H4 (cell line): ENCODE results near the gene ICAM4. TPM values are rescaled to one million over a fixed set of nuclear protein-coding genes. Genes with fewer than 3 reads are reported as not detected.
A peak's percentile ranks its signal among the peaks of the same experiment; 100 is the strongest.
"Not testable (repeated sequence)": the region's sequence is repeated elsewhere in the genome, so short reads cannot be mapped to it uniquely, and the experiment has no call there.

Source experiments
- DNase-seq: peaks from one replicate; pipeline ENCODE4 v3.0.0-alpha.2; 2015; ENCODE audit warnings: low spot score
- total RNA-seq: library from RNA; depleted of rRNA; stranded (reverse); fragments of >200 nt; shearing (Covaris generic); gene quantifications from 2 replicates; pipeline ENCODE4 v1.2.3, GENCODE V29; 2014

The ICAM4 gene
- total RNA-seq, 1 experiment from 2014 or later, result 0.15 TPM

DNA sequence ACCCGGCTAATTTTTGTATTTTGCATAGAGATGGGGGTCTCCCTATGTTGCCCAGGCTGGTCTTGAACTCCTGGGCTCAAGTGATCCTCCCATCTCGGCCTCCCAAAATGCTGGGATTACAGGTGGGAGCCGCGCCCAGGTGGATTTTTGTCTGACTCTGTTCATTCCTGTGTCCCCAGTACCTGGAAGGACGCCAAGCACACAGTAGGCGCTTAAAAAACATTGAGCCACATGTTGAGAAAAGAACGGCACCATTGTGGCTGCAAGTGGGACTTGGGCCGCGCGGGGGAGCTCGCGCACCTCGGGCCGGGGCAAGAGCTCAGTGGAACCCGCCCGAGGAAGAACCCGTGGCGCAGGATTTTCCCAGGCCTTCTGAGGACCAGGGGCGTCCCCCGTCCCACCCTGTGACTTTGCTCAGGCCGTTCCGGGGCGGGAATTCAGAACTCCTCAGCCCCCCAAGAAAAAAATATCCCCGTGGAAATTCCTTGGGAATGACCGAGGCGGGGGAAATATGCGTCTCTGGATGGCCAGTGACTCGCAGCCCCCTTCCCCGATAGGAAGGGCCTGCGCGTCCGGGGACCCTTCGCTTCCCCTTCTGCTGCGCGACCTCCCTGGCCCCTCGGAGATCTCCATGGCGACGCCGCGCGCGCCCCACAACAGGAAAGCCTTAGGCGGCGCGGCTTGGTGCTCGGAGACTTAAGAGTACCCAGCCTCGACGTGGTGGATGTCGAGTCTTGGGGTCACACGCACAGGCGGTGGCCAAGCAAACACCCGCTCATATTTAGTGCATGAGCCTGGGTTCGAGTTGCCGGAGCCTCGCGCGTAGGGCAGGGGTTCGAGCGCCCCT lies 17.2 kb upstream of the ICAM4 start:
- peak; percentile 49 for DNase-seq

DNA sequence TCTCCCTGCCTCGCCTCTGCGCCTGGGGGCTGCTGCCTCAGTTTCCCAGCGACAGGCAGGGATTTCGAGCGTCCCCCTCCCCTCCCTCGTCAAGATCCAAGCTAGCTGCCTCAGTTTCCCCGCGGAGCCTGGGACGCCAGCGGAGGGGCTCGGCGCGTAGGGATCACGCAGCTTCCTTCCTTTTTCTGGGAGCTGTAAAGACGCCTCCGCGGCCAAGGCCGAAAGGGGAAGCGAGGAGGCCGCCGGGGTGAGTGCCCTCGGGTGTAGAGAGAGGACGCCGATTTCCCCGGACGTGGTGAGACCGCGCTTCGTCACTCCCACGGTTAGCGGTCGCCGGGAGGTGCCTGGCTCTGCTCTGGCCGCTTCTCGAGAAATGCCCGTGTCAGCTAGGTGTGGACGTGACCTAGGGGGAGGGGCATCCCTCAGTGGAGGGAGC lies 16.6 kb upstream of the ICAM4 start:
- DNase-seq, result no peak

DNA sequence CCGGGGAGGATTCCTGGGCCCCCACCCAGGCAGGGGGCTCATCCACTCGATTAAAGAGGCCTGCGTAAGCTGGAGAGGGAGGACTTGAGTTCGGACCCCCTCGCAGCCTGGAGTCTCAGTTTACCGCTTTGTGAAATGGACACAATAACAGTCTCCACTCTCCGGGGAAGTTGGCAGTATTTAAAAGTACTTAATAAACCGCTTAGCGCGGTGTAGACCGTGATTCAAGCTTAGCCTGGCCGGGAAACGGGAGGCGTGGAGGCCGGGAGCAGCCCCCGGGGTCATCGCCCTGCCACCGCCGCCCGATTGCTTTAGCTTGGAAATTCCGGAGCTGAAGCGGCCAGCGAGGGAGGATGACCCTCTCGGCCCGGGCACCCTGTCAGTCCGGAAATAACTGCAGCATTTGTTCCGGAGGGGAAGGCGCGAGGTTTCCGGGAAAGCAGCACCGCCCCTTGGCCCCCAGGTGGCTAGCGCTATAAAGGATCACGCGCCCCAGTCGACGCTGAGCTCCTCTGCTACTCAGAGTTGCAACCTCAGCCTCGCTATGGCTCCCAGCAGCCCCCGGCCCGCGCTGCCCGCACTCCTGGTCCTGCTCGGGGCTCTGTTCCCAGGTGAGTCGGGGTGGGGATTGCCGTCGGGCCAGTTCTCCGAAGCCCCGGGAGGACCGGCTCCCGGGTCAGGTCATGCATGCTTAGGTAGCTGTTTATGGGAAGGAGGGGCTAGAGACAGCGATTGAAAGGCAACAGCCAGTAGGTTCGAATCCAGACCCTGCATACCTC lies 15.9 kb upstream of the ICAM4 start, which contains the start of gene ICAM1:
Gene ICAM1, plus strand, starts transcription at position 505 of the 779 bp plus-strand sequence. Its CDS starts 40 bp downstream, at position 545.
- DNase-seq, result no peak

GRCh38 chr19:10271543-10272086 lies 15.1 kb upstream of the ICAM4 start:
- no peak for DNase-seq

- DNase-seq, result no peak
Observed at GRCh38 chr19:10274589-10274988, 12.2 kb upstream of the ICAM4 start.

DNA sequence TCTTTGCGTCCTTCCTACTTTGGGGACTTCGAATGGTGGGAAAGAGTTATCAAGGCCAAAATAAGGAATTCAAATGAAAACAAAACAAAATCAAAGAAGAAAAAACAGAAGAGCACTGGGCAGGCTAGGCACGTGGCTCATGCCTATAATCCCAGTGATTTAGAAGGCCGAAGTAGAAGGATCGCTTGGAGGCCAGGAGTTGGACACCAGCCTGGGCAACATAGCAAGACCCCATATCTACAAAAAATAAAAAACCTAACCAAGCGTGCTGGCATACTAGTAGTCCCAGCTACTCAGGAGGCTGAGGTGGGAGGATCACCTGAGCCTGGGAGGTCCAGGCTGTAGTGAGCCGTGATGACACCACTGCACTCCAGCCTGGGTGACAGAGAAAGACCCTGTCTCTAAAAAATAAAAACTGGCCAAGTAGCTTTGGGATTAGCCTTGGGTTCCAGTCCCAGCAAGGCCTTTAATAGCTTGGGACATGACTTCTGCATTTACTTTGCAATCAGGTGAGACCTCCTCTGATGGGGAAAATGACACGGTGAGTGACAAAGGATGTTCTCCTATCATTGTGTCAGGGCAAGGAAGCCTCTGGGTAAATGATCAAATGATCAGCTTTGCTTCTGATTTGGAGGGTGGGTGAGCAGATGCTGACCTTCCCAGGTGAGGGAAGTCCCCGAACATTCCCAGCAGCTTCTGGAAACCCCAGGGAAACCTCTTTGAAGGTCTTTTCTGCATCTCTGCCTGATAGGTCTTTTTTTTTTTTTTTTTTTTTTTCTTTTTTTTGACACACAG lies 8.8 kb upstream of the ICAM4 start:
- DNase-seq, result no peak

GRCh38 chr19:10278935-10279334 lies 7.8 kb upstream of the ICAM4 start:
- DNase-seq, result no peak

- DNase-seq, result no peak
Observed at GRCh38 chr19:10279737-10280442, 6.9 kb upstream of the ICAM4 start.

GRCh38 chr19:10282043-10282442 lies 4.7 kb upstream of the ICAM4 start:
- DNase-seq, result not testable (repeated sequence)

- no peak for DNase-seq
Observed at GRCh38 chr19:10283301-10284064, 3.3 kb upstream of the ICAM4 start.

GRCh38 chr19:10284065-10284959 lies 2.4 kb upstream of the ICAM4 start:
- no peak for DNase-seq

DNA sequence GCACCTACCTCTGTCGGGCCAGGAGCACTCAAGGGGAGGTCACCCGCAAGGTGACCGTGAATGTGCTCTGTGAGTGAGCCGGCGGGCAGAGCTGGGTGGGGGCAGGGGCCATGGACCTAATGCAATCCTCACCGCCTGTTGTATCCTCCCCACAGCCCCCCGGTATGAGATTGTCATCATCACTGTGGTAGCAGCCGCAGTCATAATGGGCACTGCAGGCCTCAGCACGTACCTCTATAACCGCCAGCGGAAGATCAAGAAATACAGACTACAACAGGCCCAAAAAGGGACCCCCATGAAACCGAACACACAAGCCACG lies 1.8 kb upstream of the ICAM4 start:
- no peak for DNase-seq

DNA sequence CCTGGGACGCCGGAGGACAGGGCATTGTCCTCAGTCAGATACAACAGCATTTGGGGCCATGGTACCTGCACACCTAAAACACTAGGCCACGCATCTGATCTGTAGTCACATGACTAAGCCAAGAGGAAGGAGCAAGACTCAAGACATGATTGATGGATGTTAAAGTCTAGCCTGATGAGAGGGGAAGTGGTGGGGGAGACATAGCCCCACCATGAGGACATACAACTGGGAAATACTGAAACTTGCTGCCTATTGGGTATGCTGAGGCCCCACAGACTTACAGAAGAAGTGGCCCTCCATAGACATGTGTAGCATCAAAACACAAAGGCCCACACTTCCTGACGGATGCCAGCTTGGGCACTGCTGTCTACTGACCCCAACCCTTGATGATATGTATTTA lies 1.4 kb upstream of the ICAM4 start:
- no peak for DNase-seq

DNA sequence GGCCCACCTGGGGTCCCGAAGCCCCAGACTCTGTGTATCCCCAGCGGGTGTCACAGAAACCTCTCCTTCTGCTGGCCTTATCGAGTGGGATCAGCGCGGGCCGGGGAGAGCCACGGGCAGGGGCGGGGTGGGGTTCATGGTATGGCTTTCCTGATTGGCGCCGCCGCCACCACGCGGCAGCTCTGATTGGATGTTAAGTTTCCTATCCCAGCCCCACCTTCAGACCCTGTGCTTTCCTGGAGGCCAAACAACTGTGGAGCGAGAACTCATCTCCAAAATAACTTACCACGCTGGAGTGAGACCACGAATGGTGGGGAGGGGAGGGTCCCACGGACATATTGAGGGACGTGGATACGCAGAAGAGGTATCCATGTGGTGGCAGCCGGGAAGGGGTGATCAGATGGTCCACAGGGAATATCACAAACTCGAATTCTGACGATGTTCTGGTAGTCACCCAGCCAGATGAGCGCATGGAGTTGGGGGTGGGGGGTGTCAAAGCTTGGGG lies 2.0 kb downstream of the ICAM4 start:
- no peak for DNase-seq

GRCh38 chr19:10289167-10289835 lies 2.5 kb downstream of the ICAM4 start:
- DNase-seq, result no peak

GRCh38 chr19:10289836-10290356 lies 3.1 kb downstream of the ICAM4 start, which contains the start of gene ICAM5:
TSS of gene ICAM5 (plus strand) at chr19:10289952. CDS start at chr19:10290044, 92 bp downstream.
- DNase-seq, result no peak

DNA sequence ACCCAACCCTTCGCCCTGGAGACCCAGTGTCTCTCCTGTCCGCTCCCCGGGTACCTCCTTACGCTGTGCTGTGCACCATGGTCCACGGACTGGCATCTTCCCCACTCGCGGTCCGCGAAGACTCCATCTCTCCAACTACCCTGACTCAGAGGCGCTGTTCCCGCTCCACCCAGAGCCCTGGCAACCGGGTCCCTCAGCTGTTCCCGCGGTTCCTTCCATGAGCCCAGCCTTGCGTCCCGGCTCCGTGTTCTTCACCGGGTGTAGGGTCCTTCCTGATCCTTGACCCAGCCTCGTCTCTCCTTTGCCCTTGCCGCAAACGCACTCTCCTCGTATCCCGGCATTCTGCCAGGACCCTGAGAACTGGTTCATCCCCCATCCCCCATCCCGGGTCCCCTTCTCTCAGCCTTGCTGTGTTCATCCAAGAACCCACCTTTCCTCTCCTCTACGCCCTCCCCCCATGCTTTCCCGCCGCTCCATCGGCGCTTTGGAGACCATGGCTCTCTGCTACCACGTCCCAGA lies 3.7 kb downstream of the ICAM4 start:
- DNase-seq, result no peak
